Naive B cell (primary cell): Measurements from ENCODE around the gene LHFPL4. TPM values are rescaled to one million over a fixed set of nuclear protein-coding genes. Genes with fewer than 3 reads are reported as not detected.

Experiments
- ATAC-seq, 2 donors: fragments of 150-1000 bp; cut with Tn5 transposase; 2 replicates each; pipeline ENCODE4 v1.10.0; 2021; ENCODE audit warnings: low read depth in 2 of 2, mild to moderate bottlenecking in 2 of 2, moderate library complexity in 2 of 2
- DNase-seq: peaks from one replicate; pipeline ENCODE4 v3.0.0; 2022
- H3K27ac Mint-ChIP-seq, 6 donors: one replicate each; pipeline ENCODE4 v1.8.0; 2020 to 2022; ENCODE audit warnings: mild to moderate bottlenecking in 6 of 6, mixed read lengths in 6 of 6, moderate library complexity in 5 of 6, inconsistent platforms in 2 of 6
- H3K27me3 Mint-ChIP-seq, 3 donors: one replicate each; pipeline ENCODE4 v1.8.0; 2021 to 2022; ENCODE audit warnings: mixed read lengths in 3 of 3, mild to moderate bottlenecking in 1 of 3
- H3K36me3 Mint-ChIP-seq, 2 donors: one replicate each; pipeline ENCODE4 v1.8.0; 2020 to 2022; ENCODE audit warnings: mixed read lengths in 2 of 2, inconsistent platforms in 1 of 2, mild to moderate bottlenecking in 1 of 2
- H3K4me1 Mint-ChIP-seq, 3 donors: one replicate each; pipeline ENCODE4 v1.8.0; 2020 to 2022; ENCODE audit warnings: mixed read lengths in 3 of 3, inconsistent platforms in 1 of 3, mild to moderate bottlenecking in 1 of 3, moderate library complexity in 1 of 3
- H3K4me3 Mint-ChIP-seq, 8 donors: one replicate each; pipeline ENCODE4 v1.8.0; 2020 to 2022; ENCODE audit warnings: mild to moderate bottlenecking in 8 of 8, mixed read lengths in 8 of 8, moderate library complexity in 8 of 8, inconsistent platforms in 2 of 8
- H3K9me3 Mint-ChIP-seq, 7 donors: one replicate each; pipeline ENCODE4 v1.8.0; 2020 to 2022; ENCODE audit warnings: mixed read lengths in 7 of 7, mild to moderate bottlenecking in 5 of 7, inconsistent platforms in 2 of 7, moderate library complexity in 1 of 7
- polyA plus RNA-seq, 6 donors: library from polyadenylated mRNA; unstranded; fragments of 300-500 nt; fragmentation: Illumina TruSeq; gene quantifications; one replicate each; pipeline ENCODE4 v1.2.3, GENCODE V29; 2021; ENCODE audit warnings: low read depth in 6 of 6

Gene LHFPL4
- polyA plus RNA-seq, 6 donors from 2014 or later = 0.06 to 0.30 (median 0.21) TPM; not detected in 2

DNA sequence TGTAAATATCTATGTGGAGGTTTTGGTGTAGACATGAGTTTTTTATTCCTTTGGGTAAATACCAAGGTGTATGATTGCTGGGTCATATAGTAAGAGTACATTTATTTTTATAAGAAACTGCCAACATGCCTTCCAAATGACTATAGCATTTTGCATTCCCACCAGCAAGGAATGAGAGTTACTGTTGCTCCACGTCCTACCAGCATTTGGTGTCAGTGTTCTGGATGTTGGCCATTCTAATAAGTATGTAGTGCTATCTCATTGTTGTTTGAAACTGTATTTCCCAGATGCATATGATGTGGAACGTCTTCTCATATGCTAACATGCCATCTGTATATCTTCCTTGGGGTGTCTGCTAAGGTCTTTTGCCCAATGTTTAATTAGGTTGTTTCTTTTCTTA, 38.7 kb downstream of the LHFPL4 start:
- no peaks in the 10 kb centered on the region for H3K4me1 Mint-ChIP-seq
- ATAC-seq (no peak), DNase-seq (no peak)
- no peak overlapping the region for H3K4me3 Mint-ChIP-seq
- no peaks in the 10 kb centered on the region for H3K9me3 Mint-ChIP-seq
- H3K27ac Mint-ChIP-seq = peak overlapping the region in 1 of 6 donors; percentile 44
- no peaks in the 10 kb centered on the region for H3K36me3 Mint-ChIP-seq
- peaks cover 10 to 26% (median 13%) of the 10 kb centered on the region in 3 donors for H3K27me3 Mint-ChIP-seq

DNA sequence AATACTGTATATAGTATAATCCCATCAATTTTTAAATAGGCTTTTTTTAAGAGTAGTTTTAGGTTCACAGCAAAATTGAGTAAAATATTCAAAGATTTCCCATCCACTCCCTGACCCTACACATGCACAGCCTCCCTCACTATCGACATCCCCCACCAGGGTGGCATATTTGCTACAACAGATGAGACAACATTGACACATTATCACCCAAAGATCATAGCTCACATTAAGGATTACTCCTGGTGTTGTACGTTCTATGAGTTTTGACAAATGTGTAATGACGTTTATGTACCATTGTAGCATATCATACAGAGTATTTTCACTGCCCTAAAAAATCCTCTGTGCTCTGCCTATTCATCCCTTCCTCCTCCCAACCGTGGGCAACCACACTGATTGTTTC, 39.3 kb downstream of the LHFPL4 start:
- no peaks in the 10 kb centered on the region for H3K36me3 Mint-ChIP-seq
- H3K27ac Mint-ChIP-seq = no peak overlapping the region
- ATAC-seq (no peak), DNase-seq (no peak)
- no peak overlapping the region for H3K4me3 Mint-ChIP-seq
- no peaks in the 10 kb centered on the region for H3K9me3 Mint-ChIP-seq
- peaks cover 10 to 26% (median 15%) of the 10 kb centered on the region in 3 donors for H3K27me3 Mint-ChIP-seq
- peaks cover 0 to 1% (median 0%) of the 10 kb centered on the region in 3 donors for H3K4me1 Mint-ChIP-seq

DNA sequence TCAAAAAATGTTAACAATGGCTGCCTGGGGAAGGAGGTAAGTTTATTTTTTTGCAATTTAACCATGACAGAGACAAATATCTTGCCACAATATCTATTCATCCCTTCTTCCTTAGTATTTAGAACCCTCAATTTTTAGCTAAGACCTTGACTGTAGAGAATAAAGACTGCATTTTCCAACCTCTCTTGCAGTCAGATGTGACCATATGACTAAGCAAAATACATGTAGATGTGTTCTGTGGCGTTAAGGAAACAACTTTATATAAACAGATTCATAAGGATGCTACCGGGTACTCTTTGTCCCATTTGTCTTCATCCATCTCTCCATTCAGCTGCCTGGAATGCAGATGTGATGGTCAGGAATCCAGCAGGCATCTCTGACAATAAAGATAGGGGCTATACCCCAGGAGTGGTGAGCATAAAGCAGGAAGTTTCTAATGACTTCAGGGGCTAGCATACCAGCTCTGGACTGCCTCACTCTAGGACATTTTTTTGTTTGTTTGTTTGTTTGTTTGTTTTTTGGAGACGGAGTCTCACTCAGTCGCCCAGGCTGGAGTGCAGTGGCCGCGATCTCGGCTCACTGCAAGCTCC, 41.1 kb downstream of the LHFPL4 start:
- Mint-ChIP-seq H3K9me3 (peaks cover 0 to 3% (median 0%) of the 10 kb centered on the region in 7 donors), H3K36me3 (no peaks in the 10 kb centered on the region), H3K4me3 (no peak overlapping the region), H3K27me3 (peaks cover 21 to 31% (median 23%) of the 10 kb centered on the region in 3 donors), H3K27ac (peak overlapping the region in 1 of 6 donors; percentile 83), H3K4me1 (peaks cover 0 to 5% (median 0%) of the 10 kb centered on the region in 3 donors)
- DNase-seq = no peak
- no peak for ATAC-seq

DNA sequence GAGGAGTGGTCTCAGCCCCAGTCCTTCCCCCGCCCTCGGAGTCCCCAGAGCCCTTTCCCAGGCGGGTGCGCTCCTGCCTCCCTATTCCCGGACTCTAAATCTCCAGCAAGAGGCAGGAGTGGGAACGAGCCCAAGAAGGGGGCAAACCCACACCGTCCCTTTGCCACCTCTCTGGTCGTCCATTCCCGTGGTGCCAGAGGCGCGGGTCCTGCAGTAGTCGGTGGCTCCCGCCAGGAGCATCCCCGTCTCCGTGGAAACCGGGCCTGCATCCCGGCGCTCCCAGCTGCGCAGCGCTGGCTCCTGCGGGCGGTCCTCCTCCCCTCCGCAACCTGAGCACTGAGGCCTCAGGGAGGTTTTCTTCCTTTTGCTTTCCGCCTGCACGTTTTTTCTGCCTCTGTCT, 44.8 kb downstream of the LHFPL4 start:
- H3K27ac Mint-ChIP-seq = no peak overlapping the region
- no peak overlapping the region for H3K4me3 Mint-ChIP-seq
- DNase-seq (no peak), ATAC-seq (no peak)
- no peaks in the 10 kb centered on the region for H3K36me3 Mint-ChIP-seq
- peaks cover 0 to 3% (median 0%) of the 10 kb centered on the region in 7 donors for H3K9me3 Mint-ChIP-seq
- H3K4me1 Mint-ChIP-seq = peaks cover 13 to 15% (median 15%) of the 10 kb centered on the region in 3 donors
- peaks cover 29 to 45% (median 37%) of the 10 kb centered on the region in 3 donors for H3K27me3 Mint-ChIP-seq

DNA sequence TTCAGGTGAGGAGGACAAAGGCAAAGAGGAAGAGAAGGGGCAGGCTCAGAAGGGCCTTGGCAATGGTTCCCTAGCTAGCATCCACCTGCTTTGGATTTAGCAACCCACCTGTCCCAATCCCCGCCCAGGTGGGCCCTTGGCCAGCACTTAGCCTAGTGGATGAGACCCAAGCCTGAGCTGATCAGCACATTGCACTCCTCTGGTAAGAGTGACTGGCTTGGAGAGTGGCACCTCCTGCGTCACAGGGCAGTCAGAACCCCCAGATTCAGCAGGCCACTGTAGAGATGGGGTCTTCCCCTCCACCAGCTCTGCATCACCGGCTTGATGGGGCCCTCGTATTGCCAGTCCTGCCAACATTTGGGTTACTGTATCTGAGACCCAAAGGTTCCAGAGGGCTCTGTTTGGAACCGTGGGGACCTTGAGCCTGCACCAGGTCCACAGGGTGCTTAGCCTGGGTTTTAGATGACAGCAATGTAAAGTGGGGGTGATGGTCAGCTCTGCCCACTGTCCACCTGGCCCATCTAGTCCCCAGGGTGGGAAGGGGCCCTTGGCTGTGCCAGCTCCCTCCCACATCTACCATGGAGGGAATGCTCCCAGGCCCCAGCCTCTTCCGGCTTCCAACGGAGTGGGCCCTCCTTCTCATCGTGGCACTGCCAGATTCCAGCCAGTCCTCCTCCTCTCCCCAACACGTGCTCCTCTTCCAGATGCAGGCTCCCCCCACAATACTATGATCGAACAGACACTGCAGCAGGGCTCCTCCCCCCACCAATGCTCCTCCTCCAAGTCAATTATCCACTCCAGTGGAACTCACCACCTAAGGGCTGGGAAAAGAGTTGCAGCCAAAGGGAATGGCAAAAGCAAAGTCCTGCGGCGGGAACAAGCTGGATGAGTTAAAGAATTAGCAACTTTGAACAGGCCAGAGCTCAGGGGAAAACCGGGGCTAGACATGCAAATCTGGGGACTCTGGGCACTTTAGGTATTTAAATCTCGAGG, 45.7 kb downstream of the LHFPL4 start:
- peaks cover 0 to 3% (median 0%) of the 10 kb centered on the region in 7 donors for H3K9me3 Mint-ChIP-seq
- H3K4me1 Mint-ChIP-seq = peaks cover 18 to 21% (median 19%) of the 10 kb centered on the region in 3 donors
- no peaks in the 10 kb centered on the region for H3K36me3 Mint-ChIP-seq
- DNase-seq = no peak
- H3K27me3 Mint-ChIP-seq = peaks cover 34 to 39% (median 37%) of the 10 kb centered on the region in 3 donors
- no peak for ATAC-seq
- H3K27ac Mint-ChIP-seq = no peak overlapping the region
- peak overlapping the region in 1 of 8 donors; percentile 21 for H3K4me3 Mint-ChIP-seq

DNA sequence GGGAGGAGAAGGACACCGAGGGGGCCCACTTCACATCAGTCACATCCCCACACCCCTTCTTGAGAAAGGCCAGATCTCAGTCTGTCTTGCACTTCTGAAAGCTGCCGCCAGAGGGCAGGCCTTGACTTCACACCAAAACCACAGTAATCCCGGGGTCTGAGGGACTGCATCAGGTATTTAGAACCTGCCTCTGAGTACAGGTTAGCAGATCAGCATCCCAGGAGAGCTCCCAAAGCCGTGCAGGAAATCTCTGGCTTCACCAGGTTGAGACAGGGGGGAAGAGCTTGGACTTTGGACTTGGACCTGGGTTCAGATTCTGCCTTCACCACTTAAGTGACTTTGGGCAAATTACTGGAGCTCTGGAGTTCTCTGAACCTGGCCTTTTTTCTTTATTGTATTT, 50.3 kb downstream of the LHFPL4 start:
- peak overlapping the region in 1 of 6 donors; percentile 54 for H3K27ac Mint-ChIP-seq
- peaks cover 0 to 3% (median 0%) of the 10 kb centered on the region in 7 donors for H3K9me3 Mint-ChIP-seq
- peak; percentile 59 for DNase-seq
- H3K4me3 Mint-ChIP-seq = no peak overlapping the region
- ATAC-seq = peak; percentile 48 to 68
- peaks cover 23 to 38% (median 34%) of the 10 kb centered on the region in 3 donors for H3K4me1 Mint-ChIP-seq
- peaks cover 33 to 56% (median 55%) of the 10 kb centered on the region in 3 donors for H3K27me3 Mint-ChIP-seq
- H3K36me3 Mint-ChIP-seq = peaks cover 0 to 14% of the 10 kb centered on the region in 2 donors

DNA sequence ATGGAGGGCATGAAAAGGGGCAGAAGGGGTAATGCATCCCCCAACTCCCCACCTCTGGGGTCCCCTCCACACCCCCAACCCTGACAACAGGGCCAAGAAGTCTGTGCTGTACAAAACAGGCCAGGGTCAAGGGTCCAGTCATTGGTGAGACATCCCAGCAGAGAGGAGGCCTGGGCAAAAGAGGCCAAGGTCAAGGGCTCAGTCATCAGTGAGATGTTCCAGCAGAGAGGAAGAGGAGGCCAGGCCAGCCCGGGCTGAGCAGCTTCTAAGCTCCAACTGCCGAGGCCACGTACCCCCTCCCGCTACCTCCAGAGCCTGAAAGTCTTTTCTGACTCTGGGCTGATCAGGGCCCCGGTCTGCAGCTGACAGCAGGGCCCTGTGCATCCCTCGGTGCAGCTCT, 52.4 kb downstream of the LHFPL4 start:
- H3K4me1 Mint-ChIP-seq = peaks cover 23 to 38% (median 32%) of the 10 kb centered on the region in 3 donors
- DNase-seq (no peak), ATAC-seq (no peak)
- H3K27me3 Mint-ChIP-seq = peaks cover 20 to 38% (median 37%) of the 10 kb centered on the region in 3 donors
- no peak overlapping the region for H3K4me3 Mint-ChIP-seq
- peak overlapping the region in 2 of 6 donors; percentile 58 to 85 for H3K27ac Mint-ChIP-seq
- H3K36me3 Mint-ChIP-seq = peaks cover 0 to 14% of the 10 kb centered on the region in 2 donors
- peaks cover 0 to 2% (median 0%) of the 10 kb centered on the region in 7 donors for H3K9me3 Mint-ChIP-seq

DNA sequence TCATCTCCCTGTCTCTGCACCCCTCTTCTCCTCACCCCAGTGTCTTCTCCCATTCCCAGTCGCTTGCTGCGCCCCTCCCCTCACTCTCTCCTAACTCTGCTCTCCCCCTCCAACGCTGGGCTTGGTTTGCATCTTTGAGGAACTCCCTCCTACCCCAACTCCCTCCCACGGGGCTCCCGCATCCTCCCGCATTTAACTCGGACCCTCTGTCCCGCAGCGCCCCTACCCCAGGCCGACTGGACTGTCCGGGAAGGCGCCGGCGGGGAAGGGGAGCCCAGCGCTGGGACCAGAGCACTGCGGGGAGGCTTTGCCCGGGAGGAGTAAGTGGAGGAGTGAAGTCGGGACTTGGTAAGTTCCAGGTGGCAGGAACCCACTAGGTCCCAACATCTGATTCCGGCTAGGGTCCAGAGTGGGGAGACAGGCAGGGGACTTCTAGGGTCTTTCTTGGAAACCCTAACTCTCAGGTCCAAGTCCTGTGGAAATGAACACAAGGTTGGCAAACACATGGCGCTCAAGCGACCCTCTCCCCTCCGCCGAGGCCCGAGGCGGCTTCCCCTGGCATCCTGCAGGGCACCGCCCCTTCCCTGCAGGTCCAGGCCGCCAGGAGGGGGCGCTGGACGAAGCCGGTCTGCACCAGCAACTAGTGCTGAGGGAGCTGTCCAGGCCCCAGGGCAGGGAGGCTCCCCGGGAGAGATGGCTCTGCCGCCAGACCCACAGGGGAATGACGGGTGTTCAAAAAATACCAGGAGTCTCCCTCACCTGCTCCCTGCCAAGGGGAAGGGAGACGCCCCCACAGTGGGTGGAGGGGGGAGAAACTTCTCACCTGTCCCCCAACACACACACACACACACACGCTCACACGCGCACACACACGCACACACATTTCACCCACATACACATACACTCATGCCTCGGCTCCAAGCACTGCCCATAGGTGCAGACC, 53.2 kb downstream of the LHFPL4 start:
- Mint-ChIP-seq H3K9me3 (peaks cover 0 to 2% (median 0%) of the 10 kb centered on the region in 7 donors), H3K27me3 (peaks cover 16 to 35% (median 33%) of the 10 kb centered on the region in 3 donors), H3K4me3 (peak overlapping the region in 2 of 8 donors; percentile 49 to 77), H3K27ac (peak overlapping the region in 2 of 6 donors; percentile 85 to 89), H3K4me1 (peaks cover 23 to 38% (median 32%) of the 10 kb centered on the region in 3 donors), H3K36me3 (peaks cover 0 to 14% of the 10 kb centered on the region in 2 donors)
- DNase-seq = peak; percentile 41
- ATAC-seq = peak; percentile 67 to 73

DNA sequence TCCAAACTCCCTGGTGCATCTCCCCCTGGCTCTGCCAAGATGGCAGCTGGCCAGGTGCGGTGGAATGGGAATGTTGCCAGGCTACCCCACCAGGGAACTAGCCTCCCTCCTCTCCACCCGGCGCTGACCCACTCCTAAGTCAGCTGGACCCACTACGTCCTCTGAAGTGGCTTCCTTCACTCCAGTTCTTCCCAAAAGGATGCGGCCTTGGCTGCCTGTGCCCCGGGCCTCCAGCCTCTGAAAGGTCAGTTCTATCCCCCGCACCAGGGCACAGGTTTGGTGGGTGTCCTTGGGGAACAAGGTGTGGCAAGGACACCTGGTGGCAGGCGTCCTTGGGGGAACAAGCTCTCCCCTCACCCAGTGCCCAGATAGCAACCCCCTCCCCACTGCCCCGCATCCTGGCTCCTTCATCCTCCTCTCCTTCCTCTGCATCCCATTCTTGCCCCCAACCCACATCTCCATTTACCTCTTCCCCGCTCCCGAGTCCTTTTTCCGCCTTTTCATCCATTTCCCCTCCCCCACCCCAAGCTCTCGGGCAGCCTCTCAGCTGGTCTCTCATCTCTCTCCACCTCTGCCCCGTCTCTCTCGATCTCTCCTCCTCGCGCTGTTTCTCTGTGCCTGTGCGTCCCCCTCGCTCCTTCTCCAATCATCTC, 54.0 kb downstream of the LHFPL4 start:
- Mint-ChIP-seq H3K4me1 (peaks cover 18 to 31% (median 26%) of the 10 kb centered on the region in 3 donors), H3K4me3 (peak overlapping the region in 3 of 8 donors; percentile 25 to 77 (median 39)), H3K27ac (peak overlapping the region in 1 of 6 donors; percentile 38), H3K9me3 (peaks cover 0 to 2% (median 0%) of the 10 kb centered on the region in 7 donors), H3K27me3 (peaks cover 16 to 35% (median 33%) of the 10 kb centered on the region in 3 donors), H3K36me3 (peaks cover 4 to 17% of the 10 kb centered on the region in 2 donors)
- no peak for DNase-seq
- no peak for ATAC-seq

DNA sequence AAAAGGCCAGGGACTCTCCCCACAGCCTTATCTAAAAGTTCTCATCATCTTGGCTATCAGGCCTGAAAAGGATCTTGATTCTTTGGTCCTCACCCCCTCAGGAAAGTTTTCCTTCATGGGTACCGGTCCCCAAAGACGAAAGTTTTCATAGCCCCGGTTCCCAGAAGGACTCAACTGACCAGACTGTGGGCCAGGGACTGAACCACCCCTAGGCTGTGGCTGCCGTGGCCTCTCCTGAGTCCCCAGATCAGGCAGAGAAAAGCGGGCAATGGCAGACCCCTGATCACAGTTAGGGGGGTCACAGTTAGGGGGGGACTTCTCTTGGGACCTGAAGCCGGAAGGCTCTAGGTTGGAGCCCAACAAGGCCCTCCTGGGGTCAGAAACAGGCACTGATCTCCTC, 54.8 kb downstream of the LHFPL4 start:
- Mint-ChIP-seq H3K27ac (no peak overlapping the region), H3K4me1 (peaks cover 14 to 24% (median 19%) of the 10 kb centered on the region in 3 donors)

DNA sequence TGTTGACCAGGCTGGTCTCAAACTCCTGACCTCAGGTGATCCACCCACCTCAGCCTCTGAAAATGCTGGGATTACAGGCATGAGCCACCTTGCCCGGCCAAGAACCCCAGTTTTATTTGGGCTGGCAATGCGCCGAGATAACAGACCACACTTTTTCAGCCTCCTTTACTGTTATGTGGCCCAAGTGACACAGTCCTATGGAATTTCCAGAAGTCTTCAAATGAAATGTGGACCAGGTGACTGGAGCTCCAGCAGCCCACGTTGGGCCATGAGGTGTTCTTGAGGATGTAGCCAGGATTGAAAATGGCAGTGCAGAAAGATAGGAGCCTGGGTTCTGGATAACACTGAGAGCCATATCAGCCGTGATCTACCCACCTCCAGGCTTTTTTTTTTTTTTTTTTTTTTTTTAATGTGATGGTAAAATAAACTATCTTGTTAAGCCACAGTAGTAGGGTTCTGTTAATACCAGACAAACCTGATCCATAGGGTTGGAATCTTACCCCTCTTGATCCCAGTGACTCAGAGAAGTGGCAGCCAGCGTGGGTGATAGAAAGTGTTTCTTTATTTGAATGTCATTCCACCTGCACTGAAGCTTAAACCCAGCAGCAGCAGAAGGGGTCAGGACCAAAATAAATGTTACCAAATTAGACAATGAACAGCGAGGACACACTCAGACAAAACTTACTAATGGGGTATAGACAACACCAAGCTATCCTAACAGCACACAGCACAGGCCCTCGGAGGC, 55.6 kb downstream of the LHFPL4 start:
- no peak for DNase-seq

More for the DNA sequence above, 54.8 kb downstream of the LHFPL4 start:
- no peak for DNase-seq
- Mint-ChIP-seq H3K9me3 (peaks cover 0 to 3% (median 0%) of the 10 kb centered on the region in 7 donors), H3K36me3 (peaks cover 8 to 22% of the 10 kb centered on the region in 2 donors), H3K27me3 (peaks cover 16 to 35% (median 33%) of the 10 kb centered on the region in 3 donors), H3K4me3 (no peak overlapping the region)
- ATAC-seq = no peak

More for the DNA sequence above, 55.6 kb downstream of the LHFPL4 start:
- H3K27ac Mint-ChIP-seq = no peak overlapping the region
- ATAC-seq = no peak
- peaks cover 8 to 22% of the 10 kb centered on the region in 2 donors for H3K36me3 Mint-ChIP-seq
- peaks cover 11 to 19% (median 12%) of the 10 kb centered on the region in 3 donors for H3K4me1 Mint-ChIP-seq
- H3K9me3 Mint-ChIP-seq = peaks cover 0 to 7% (median 0%) of the 10 kb centered on the region in 7 donors
- peaks cover 12 to 35% (median 33%) of the 10 kb centered on the region in 3 donors for H3K27me3 Mint-ChIP-seq
- H3K4me3 Mint-ChIP-seq = no peak overlapping the region
